Keratinocyte (primary cell): ENCODE data around the gene CDC14B. TPM values are rescaled to one million over a fixed set of nuclear protein-coding genes. Genes with fewer than 3 reads are reported as not detected.

Source experiments
- DNase-seq: peaks from one replicate; pipeline ENCODE4 v3.0.0-alpha.2; 2011; ENCODE audit warnings: low read depth, missing footprints, low spot score
- FAIRE-seq: peaks from 2 replicates; lab custom pipeline; 2011; peaks lifted over from hg19 to GRCh38; lab: Jason Lieb, UNC
- H2AFZ ChIP-seq: 2 replicates; pipeline ENCODE4 v1.6.0; 2012; ENCODE audit warnings: low read length, control low read depth, inconsistent platforms; ENCODE audit not compliant: control insufficient read depth
- H3K27ac ChIP-seq: 2 replicates; pipeline ENCODE4 v1.5.1; 2011; ENCODE audit warnings: low read length; ENCODE audit not compliant: control insufficient read depth, insufficient read depth
- H3K27me3 ChIP-seq: 3 replicates; pipeline ENCODE4 v1.6.0; 2011; ENCODE audit warnings: low read length; ENCODE audit not compliant: control insufficient read depth, insufficient read depth; ENCODE audit errors: extremely low read depth
- H3K36me3 ChIP-seq, 2 experiments: 2 replicates in 1 of 2; 3 replicates in 1 of 2; pipeline ENCODE4 v1.5.1; 2011; ENCODE audit warnings: low read length in 2 of 2, mild to moderate bottlenecking in 1 of 2; ENCODE audit not compliant: control insufficient read depth in 2 of 2, insufficient read depth in 2 of 2; ENCODE audit errors: extremely low read depth in 1 of 2
- H3K4me1 ChIP-seq: 3 replicates; pipeline ENCODE4 v1.5.1; 2011; ENCODE audit warnings: low read length; ENCODE audit not compliant: control insufficient read depth, insufficient read depth; ENCODE audit errors: extremely low read depth
- H3K4me2 ChIP-seq: 3 replicates; pipeline ENCODE4 v1.6.0; 2011; ENCODE audit warnings: low read depth, low read length; ENCODE audit not compliant: control insufficient read depth, insufficient read depth; ENCODE audit errors: extremely low read depth
- H3K4me3 ChIP-seq, 3 experiments: fragments of 200-600 bp in 1 of 3; sonication (generic) in 1 of 3; 2 replicates in 2 of 3; 3 replicates in 1 of 3; pipeline ENCODE4 v1.5.1; 2011 to 2016; ENCODE audit warnings: low read length in 3 of 3, mild to moderate bottlenecking in 3 of 3, control low read depth in 2 of 3, inconsistent platforms in 1 of 3, low read depth in 1 of 3, mixed read lengths in 1 of 3, mixed run types in 1 of 3, moderate library complexity in 1 of 3; ENCODE audit not compliant: control insufficient read depth in 2 of 3, insufficient read depth in 2 of 3; ENCODE audit errors: extremely low read depth in 1 of 3
- H3K79me2 ChIP-seq: 2 replicates; pipeline ENCODE4 v1.6.0; 2012; ENCODE audit warnings: low read length; ENCODE audit not compliant: control insufficient read depth, insufficient read depth
- H3K9ac ChIP-seq: 3 replicates; pipeline ENCODE4 v1.6.0; 2011; ENCODE audit warnings: low read length; ENCODE audit not compliant: control insufficient read depth, insufficient read depth; ENCODE audit errors: extremely low read depth
- H3K9me1 ChIP-seq: 3 replicates; pipeline ENCODE4 v1.6.0; 2011; ENCODE audit warnings: low read length; ENCODE audit not compliant: control insufficient read depth, insufficient read depth; ENCODE audit errors: extremely low read depth
- H3K9me3 ChIP-seq: 2 replicates; pipeline ENCODE4 v1.5.1; 2012; ENCODE audit warnings: low read depth, low read length; ENCODE audit not compliant: control insufficient read depth
- H4K20me1 ChIP-seq: 3 replicates; pipeline ENCODE4 v1.6.0; 2011; ENCODE audit warnings: low read length; ENCODE audit not compliant: control insufficient read depth, insufficient read depth; ENCODE audit errors: extremely low read depth
- EZH2 ChIP-seq: IDR thresholded peaks from one replicate; pipeline ENCODE4 v1.6.1; 2012; ENCODE audit warnings: inconsistent platforms, mild to moderate bottlenecking, low read length, moderate library complexity
- dilution Hi-C: fragments of 300-500 bp; cut with MboI; formaldehyde crosslinking; loops from one replicate; pipeline ENCODE4 v1.7.0; 2020; ENCODE audit warnings: low sequenced_read_pairs; ENCODE audit not compliant: extremely low pct_ligation_motif_present
- polyA plus RNA-seq, 5 experiments: library from polyadenylated mRNA; depleted of rRNA in 3 of 5; stranded (reverse) in 3 of 5; stranded (forward) in 1 of 5; unstranded in 1 of 5; fragments of >200 nt; gene quantifications; 1 replicate in 1 of 5; 2 replicates in 3 of 5; 3 replicates in 1 of 5; pipeline versions ENCODE4 v1.2.1 to v1.2.3, GENCODE V29; 2011 to 2012; ENCODE audit warnings: missing spikeins in 2 of 5, low read depth in 1 of 5, low replicate concordance in 1 of 5
- TF ChIP-seq, protein P1 (sequence below), 3 experiments: IDR thresholded peaks in 1 of 3; conservative IDR thresholded peaks in 1 of 3; optimal IDR thresholded peaks in 1 of 3; 2 replicates in 2 of 3; 3 replicates in 1 of 3; pipeline versions ENCODE3 to v1.5.1; 2011; ENCODE audit warnings: low read length in 3 of 3, mild to moderate bottlenecking in 3 of 3, moderate library complexity in 2 of 3, control low read depth in 1 of 3, inconsistent platforms in 1 of 3; ENCODE audit not compliant: insufficient read depth in 2 of 3; ENCODE audit errors: extremely low read depth in 1 of 3

Gene CDC14B
- polyA plus RNA-seq, 1 donor (not counting 4 experiments of a cell fraction or from before 2014, with no cell fraction given) = 7.5 TPM

DNA sequence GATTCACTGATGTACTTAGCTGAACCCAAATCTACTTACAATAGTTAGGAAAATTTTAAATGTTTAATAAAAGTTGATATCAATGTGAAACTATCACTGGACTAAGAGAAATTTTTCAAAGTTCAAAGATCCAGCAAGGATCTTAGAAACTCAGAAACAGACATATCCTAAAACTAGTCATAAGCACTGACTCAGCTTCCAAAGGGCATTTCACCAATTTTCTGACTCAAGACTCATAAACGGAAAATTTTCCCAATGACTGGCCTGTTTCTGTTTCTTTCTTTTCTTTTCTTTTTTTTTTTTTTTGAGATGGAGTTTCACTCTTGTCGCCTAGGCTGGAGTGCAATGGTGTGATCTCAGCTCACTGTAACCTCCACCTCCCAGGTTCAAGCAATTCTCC is 66.6 kb downstream of the CDC14B start:
- Histone ChIP-seq H3K9ac (no peak overlapping the region), H3K27ac (no peak overlapping the region), H3K4me3 (no peak overlapping the region), H3K4me1 (no peaks in the 10 kb centered on the region), H2AFZ (no peak overlapping the region), H4K20me1 (no peaks in the 10 kb centered on the region), H3K79me2 (no peaks in the 10 kb centered on the region), H3K9me3 (no peaks in the 10 kb centered on the region), H3K27me3 (no peaks in the 10 kb centered on the region), H3K36me3 (peaks cover 0 to 2% of the 10 kb centered on the region in 2 experiments), H3K4me2 (no peak overlapping the region), H3K9me1 (peaks cover 3% of the 10 kb centered on the region)
- no peak for FAIRE-seq
- no peak for DNase-seq
- TF ChIP-seq EZH2 = no peak
- TF ChIP-seq, protein P1, sequence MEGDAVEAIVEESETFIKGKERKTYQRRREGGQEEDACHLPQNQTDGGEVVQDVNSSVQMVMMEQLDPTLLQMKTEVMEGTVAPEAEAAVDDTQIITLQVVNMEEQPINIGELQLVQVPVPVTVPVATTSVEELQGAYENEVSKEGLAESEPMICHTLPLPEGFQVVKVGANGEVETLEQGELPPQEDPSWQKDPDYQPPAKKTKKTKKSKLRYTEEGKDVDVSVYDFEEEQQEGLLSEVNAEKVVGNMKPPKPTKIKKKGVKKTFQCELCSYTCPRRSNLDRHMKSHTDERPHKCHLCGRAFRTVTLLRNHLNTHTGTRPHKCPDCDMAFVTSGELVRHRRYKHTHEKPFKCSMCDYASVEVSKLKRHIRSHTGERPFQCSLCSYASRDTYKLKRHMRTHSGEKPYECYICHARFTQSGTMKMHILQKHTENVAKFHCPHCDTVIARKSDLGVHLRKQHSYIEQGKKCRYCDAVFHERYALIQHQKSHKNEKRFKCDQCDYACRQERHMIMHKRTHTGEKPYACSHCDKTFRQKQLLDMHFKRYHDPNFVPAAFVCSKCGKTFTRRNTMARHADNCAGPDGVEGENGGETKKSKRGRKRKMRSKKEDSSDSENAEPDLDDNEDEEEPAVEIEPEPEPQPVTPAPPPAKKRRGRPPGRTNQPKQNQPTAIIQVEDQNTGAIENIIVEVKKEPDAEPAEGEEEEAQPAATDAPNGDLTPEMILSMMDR (optimal IDR thresholded peaks at IDR 0.05 in 1 of 3, IDR thresholded peaks at IDR 0.05 in 1 of 3, conservative IDR thresholded peaks at IDR 0.05 in 1 of 3; ENCODE audit: extremely low read depth in 1 of 3, insufficient read depth in 2 of 3, low read length in 3 of 3) = no peak
- dilution Hi-C loops = no loop called here

DNA sequence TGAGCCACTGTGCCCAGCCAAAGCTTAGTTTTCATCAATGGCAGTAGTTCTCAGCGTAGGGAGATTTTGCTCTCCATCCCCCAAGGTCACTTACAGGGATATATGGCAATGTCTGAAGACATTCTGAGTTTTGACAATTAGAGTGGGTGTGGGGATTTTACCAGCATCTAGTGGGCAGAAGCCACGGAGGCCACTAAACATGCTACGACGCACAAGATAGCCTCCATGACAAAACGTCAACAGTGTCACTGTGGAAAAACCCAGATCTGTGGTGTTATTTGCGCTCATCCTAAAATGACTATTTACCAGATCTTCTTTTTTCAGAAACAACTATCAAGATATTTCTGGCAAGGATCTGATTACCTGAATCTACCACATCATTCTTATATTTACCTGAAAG is 68.2 kb downstream of the CDC14B start:
- H3K27ac ChIP-seq = no peak overlapping the region
- dilution Hi-C loops = no loop called here
- H4K20me1 ChIP-seq = no peaks in the 10 kb centered on the region
- TF ChIP-seq, protein P1 (optimal IDR thresholded peaks at IDR 0.05 in 1 of 3, IDR thresholded peaks at IDR 0.05 in 1 of 3, conservative IDR thresholded peaks at IDR 0.05 in 1 of 3; ENCODE audit: extremely low read depth in 1 of 3, insufficient read depth in 2 of 3, low read length in 3 of 3) = no peak
- no peak for TF ChIP-seq EZH2
- no peak overlapping the region for H3K4me3 ChIP-seq
- no peak overlapping the region for H2AFZ ChIP-seq
- H3K4me1 ChIP-seq = no peaks in the 10 kb centered on the region
- peaks cover 0 to 2% of the 10 kb centered on the region in 2 experiments for H3K36me3 ChIP-seq
- FAIRE-seq = no peak
- H3K4me2 ChIP-seq = no peak overlapping the region
- no peaks in the 10 kb centered on the region for H3K9me3 ChIP-seq
- peaks cover 3% of the 10 kb centered on the region for H3K9me1 ChIP-seq
- DNase-seq = no peak
- H3K9ac ChIP-seq = no peak overlapping the region
- no peaks in the 10 kb centered on the region for H3K79me2 ChIP-seq
- H3K27me3 ChIP-seq = no peaks in the 10 kb centered on the region
